NB4 (cell line): Measurements from ENCODE around the gene PDIA5.

Source experiments
- DNase-seq: peaks from one replicate; pipeline ENCODE4 v3.0.0; 2010; ENCODE audit warnings: low read depth
- H3K4me3 ChIP-seq: one replicate; pipeline ENCODE4 v1.5.1; 2011; ENCODE audit warnings: mild to moderate bottlenecking, low read depth, low read length, moderate library complexity
- CTCF ChIP-seq: IDR thresholded peaks from one replicate; pipeline ENCODE4 v1.5.1; 2012; ENCODE audit warnings: low read depth, low read length
- MAX ChIP-seq: IDR thresholded peaks from 2 replicates; pipeline ENCODE4 v1.6.1; 2011; ENCODE audit warnings: low read depth, low read length
- MYC ChIP-seq: IDR thresholded peaks from 2 replicates; pipeline ENCODE4 v1.6.1; 2011; ENCODE audit warnings: low read depth, low read length
- POLR2A ChIP-seq: IDR thresholded peaks from 2 replicates; pipeline ENCODE4 v1.6.1; 2011; ENCODE audit warnings: mild to moderate bottlenecking; ENCODE audit not compliant: insufficient read length; ENCODE audit errors: extremely low read depth

PDIA5 gene

GRCh38 chr3:123028233-123028828 lies 38.5 kb upstream of the PDIA5 start:
- TF ChIP-seq MYC, result no peak
- no peak for TF ChIP-seq MAX
- TF ChIP-seq POLR2A, result no peak
- peak; percentile 38 for TF ChIP-seq CTCF
- DNase-seq, result peak; percentile 77
- no peak overlapping the region for H3K4me3 ChIP-seq

- no peak for DNase-seq
- no peak overlapping the region for H3K4me3 ChIP-seq
- TF ChIP-seq POLR2A, result no peak
- TF ChIP-seq MYC, result no peak
- TF ChIP-seq CTCF, result no peak
- TF ChIP-seq MAX, result no peak
These were observed 35.8 kb upstream of the PDIA5 start for GRCh38 chr3:123031051-123031450.

GRCh38 chr3:123032057-123032456 lies 34.8 kb upstream of the PDIA5 start:
- TF ChIP-seq CTCF, result no peak
- TF ChIP-seq MYC, result no peak
- no peak for TF ChIP-seq MAX
- TF ChIP-seq POLR2A, result no peak
- no peak for DNase-seq
- no peak overlapping the region for H3K4me3 ChIP-seq

GRCh38 chr3:123034120-123034519 lies 32.7 kb upstream of the PDIA5 start:
- DNase-seq, result no peak
- TF ChIP-seq MYC, result no peak
- no peak for TF ChIP-seq POLR2A
- TF ChIP-seq MAX, result no peak
- TF ChIP-seq CTCF, result no peak
- H3K4me3 ChIP-seq, result no peak overlapping the region

GRCh38 chr3:123034996-123035395 lies 31.8 kb upstream of the PDIA5 start:
- TF ChIP-seq MYC (no peak), CTCF (no peak), MAX (no peak), POLR2A (no peak)
- H3K4me3 ChIP-seq, result no peak overlapping the region
- no peak for DNase-seq
